Cardiac fibroblast (primary cell): ENCODE measurements around the gene ANO1.

Experiments used
- DNase-seq, 2 donors: peaks; one replicate each; pipeline versions ENCODE4 v3.0.0 to v3.0.0-alpha.2; 2010; ENCODE audit warnings: low read depth in 2 of 2
- H3K4me3 ChIP-seq, 2 donors: replicated peaks in 1 of 2; 1 replicate in 1 of 2; 2 replicates in 1 of 2; pipeline ENCODE4 v1.5.1; 2011; ENCODE audit warnings: low read depth in 2 of 2, low read length in 2 of 2, mild to moderate bottlenecking in 2 of 2, moderate library complexity in 1 of 2
- TF ChIP-seq, protein P1 (sequence below): IDR thresholded peaks from one replicate; pipeline ENCODE4 v1.5.1; 2011; ENCODE audit warnings: low read depth, mild to moderate bottlenecking, low read length, inconsistent platforms

The ANO1 gene

DNA sequence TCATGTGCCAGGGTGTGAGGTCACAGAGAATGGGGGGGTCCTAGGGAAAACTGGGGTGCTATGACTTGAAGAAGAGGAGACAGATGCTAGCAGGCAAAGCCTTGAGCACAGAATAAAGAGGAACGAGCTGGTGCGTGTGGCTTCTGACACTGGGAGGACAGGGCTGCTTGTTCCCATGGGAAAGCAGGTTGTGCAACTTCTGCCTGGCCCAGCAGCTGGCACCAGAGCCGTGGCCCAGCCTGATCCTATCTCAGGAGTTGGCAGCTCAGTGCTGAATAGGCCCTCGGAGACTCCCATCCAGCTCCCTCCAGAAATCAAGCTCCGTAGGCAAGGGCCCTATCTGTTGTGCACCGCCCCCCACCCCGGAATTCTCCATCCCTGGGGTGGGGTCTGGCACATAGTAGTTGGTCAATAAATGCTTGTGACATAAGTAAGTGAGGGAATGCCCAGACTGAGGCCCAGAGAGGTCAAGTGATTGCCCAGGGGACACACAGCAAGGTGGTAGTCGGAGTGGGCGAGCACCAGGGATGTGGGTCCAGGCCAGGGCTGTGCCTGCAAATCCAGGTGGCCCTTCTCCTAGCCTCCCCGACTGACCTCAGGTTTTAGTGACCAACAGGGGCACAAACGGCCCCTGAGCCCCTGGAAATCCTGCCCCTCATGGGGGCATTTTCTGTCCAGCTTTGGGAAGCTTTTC lies 105.5 kb downstream of the ANO1 start:
- no peak overlapping the region for H3K4me3 ChIP-seq
- TF ChIP-seq, protein P1, sequence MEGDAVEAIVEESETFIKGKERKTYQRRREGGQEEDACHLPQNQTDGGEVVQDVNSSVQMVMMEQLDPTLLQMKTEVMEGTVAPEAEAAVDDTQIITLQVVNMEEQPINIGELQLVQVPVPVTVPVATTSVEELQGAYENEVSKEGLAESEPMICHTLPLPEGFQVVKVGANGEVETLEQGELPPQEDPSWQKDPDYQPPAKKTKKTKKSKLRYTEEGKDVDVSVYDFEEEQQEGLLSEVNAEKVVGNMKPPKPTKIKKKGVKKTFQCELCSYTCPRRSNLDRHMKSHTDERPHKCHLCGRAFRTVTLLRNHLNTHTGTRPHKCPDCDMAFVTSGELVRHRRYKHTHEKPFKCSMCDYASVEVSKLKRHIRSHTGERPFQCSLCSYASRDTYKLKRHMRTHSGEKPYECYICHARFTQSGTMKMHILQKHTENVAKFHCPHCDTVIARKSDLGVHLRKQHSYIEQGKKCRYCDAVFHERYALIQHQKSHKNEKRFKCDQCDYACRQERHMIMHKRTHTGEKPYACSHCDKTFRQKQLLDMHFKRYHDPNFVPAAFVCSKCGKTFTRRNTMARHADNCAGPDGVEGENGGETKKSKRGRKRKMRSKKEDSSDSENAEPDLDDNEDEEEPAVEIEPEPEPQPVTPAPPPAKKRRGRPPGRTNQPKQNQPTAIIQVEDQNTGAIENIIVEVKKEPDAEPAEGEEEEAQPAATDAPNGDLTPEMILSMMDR: no peak
- no peak for DNase-seq

DNA sequence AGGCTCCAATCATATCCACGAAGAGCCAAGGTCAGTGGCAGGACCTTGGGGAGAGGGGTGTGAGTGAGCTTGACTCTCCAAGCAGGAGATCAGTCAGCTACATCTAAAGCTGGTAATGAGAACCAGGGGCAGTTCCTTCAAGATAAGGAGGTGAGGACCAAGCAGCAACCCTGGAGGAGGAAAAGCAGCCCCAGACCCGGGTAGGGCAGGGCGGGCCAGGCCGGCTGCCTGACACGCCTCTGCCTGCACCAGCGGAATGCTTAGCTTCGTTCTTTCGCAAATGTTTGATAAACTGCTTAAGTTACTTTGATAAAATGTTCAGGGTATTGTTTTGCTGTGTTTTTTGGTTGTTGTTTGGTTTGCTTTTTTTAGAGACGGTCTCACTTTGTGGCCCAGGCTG lies 106.3 kb downstream of the ANO1 start:
- no peak overlapping the region for H3K4me3 ChIP-seq
- TF ChIP-seq, protein P1: no peak
- DNase-seq: no peak

DNA sequence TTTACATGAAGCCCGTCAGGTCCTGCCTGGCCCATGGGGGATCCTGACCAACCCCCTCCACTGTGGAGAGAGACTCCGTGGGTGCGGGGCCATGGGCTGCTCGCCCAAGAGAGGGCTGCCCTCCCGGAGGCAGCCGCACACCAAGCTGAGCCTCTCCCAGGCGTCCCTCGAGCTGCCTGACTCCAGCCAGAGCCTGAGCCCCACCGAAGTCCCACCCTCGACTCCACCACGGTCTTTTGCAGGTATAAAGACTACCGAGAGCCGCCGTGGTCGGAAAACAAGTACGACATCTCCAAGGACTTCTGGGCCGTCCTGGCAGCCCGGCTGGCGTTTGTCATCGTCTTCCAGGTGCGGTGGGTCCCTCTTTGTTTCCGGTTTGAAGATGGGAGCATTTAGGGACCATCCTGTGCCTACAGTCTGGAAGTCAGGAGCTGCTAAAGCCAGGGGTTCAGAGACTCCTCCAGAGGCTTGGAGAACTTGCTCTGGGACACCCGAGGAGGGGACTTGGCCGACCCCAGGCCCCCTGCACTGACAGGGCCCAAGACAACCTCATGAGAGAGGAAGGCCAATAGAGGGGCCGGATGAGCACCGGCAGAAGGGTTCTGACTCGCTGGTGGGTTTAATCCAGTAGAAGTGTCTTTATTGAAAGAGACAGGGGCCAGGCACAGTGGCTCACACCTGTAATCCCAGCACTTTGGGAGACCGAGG lies 107.4 kb downstream of the ANO1 start:
- no peak for DNase-seq
- H3K4me3 ChIP-seq: no peak overlapping the region

DNA sequence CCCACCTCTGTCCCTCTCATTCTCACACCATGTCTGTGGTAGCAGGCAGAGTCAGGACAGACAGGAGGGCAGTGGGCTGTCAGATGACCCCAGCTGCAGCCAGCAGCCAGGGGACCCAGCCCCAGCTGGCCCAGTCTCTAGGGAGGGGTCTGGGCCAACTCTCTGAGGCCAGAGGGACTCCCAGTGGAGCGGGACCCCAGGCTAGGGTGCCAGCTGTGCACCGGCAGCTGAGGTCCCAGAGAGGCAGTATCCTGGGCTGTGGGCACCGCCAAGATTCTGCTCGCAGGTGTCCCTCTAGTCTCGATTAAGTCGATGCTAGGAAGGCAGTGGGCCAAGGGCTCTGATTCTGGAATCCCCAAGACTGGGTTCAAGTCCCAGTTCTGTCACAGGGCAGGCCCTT lies 108.3 kb downstream of the ANO1 start:
- no peak overlapping the region for H3K4me3 ChIP-seq
- DNase-seq: no peak
- TF ChIP-seq, protein P1: no peak

More for the DNA sequence above, 107.4 kb downstream of the ANO1 start:
- TF ChIP-seq, protein P1: no peak

DNA sequence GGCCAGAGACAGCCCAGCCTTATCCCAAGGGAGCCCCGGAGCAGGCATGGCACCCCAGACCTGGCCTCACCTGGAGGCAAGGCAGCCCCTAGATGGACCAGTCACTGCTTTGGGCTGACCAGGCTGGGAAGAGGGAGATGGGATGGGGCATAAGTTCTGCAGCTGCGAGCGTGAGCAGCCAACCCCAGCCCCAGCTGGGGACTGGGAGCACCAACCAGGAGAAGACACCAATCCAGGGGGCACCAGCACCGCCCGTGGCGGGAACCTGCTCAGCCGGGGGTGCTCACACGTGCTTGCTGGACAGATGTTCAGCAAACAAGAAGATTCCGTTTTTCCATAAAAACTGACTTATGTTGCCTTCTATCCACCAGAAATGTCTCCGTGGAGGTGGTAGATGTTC lies 108.8 kb downstream of the ANO1 start:
- no peak for DNase-seq
- TF ChIP-seq, protein P1: no peak
- H3K4me3 ChIP-seq: no peak overlapping the region

DNA sequence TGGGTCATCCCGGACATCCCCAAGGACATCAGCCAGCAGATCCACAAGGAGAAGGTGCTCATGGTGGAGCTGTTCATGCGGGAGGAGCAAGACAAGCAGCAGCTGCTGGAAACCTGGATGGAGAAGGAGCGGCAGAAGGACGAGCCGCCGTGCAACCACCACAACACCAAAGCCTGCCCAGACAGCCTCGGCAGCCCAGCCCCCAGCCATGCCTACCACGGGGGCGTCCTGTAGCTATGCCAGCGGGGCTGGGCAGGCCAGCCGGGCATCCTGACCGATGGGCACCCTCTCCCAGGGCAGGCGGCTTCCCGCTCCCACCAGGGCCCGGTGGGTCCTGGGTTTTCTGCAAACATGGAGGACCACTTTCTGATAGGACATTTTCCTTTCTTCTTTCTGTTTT lies 109.7 kb downstream of the ANO1 start:
- TF ChIP-seq, protein P1: no peak
- no peak overlapping the region for H3K4me3 ChIP-seq
- no peak for DNase-seq
